ENCODE results near the gene SERPINB5.

Gene SERPINB5

DNA sequence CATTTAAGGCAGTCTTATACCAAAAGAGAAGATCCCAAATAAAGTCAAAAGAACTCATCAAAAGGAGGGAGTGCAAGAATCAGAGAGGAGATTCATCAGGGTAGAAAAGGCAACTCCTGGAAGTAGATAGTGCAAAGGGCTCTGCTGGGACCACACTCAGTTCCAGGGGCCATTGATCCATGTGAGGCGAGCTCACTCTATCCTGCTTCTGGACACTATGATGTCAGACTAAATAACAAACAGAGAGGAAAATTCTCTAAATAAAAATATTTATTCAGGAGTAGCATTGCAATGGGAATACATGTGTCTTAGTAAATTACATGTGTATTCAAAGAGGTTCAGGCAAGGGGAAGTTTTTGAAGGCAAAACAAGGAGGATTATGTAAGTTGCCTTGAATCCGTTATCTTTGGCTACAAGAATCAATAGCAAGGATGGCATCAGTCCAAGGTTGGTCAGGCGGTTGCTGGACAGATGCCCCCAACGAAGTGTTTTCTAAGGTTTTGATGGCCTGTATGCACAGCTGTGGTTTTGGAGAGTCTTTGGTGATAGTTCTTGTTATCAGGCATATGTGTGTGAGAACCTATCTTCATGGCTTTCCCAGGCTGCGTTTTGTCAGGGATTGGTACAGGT, 52.2 kb downstream of the SERPINB5 start:
- no peak for DNase-seq

DNA sequence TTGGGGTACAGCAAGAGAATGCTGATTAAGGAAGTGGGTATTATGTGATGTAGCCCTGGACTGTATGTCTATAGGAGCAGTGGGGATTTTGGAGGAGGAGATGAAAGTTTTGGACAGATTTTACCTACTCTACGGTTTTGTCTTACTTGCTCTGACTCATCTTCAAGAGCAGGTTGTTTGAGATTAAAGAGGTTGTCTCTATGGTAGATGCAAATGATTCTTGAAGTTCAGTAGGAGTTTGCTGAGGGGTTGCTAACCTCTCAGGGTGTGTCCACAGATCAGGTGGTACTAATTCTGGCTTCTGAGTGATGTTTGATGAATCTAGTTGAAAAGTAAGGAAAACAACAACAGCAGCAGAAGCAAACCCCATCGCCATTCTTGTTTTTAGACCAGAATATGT, 55.7 kb downstream of the SERPINB5 start:
- DNase-seq, result no peak

DNA sequence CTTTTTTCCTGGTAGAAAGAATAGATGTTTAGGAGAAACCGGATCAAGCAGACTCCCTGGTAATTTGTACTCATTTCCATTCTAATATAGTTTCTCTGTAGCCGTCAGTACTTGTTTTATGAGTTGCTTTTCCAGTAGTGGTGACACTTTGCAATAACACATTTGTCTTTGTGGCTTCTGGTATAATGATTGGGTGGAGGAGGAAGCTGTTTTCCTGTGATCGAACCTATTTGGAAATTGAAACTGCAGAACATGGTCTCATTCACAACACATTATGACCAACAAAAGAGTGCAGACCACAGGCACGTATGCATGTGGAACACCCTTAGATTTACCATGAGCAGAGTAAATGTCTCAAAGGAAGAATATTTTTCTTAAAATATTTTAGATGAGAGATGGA, 57.9 kb downstream of the SERPINB5 start:
- no peak for DNase-seq

DNA sequence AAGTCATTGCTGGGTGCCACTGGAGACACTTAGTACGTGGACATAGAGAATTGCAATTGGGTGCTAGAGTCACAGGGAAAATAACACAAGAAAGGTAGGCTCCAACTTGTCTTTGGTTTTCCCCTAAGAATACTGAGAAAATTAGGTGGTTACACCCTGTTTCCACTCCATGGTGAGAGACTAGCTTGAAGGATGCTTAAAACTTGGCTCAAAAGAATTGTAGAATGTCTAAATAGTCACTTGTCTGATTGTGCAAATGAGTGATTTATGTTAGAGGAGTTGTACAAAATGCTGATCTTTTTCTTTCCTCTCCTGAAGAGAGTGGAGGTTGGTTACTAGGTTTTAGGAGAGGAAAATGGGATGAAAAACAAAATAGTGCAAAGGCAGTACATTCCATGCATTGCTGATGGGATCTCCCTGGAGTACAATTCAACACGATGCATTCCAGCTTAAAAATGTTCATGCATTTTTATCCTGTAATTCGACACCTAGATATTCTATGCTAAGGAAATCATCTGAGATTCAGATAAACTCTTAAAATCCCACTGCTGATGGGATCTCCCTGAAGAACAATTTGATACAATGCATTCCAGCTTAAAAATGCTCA, 63.2 kb downstream of the SERPINB5 start:
- no peak for DNase-seq

DNA sequence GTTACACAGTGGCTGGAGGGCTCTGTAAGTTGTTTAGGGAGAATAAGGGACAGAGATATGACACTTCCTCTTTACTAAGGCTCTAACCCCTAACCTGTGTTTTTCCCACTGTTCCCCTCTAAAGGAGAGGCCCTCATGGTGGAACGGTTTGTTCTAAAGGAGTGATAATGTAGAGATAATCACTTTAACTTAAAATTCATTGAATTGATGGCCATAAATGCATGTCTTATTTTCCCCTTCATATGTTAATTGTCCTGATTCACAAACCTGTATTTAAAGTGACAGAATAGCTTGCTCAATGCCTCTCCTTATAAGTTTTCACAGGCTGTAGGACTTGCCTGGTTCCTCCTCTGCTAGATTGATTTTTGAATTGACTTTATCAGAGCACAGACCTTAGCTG, 65.3 kb downstream of the SERPINB5 start, which contains the start of gene SERPINB12:
Gene SERPINB12 (plus strand): TSS at position 301 of the 400 bp plus-strand sequence. CDS start 13,791 bp downstream, outside the sequence.
- DNase-seq, result no peak

DNA sequence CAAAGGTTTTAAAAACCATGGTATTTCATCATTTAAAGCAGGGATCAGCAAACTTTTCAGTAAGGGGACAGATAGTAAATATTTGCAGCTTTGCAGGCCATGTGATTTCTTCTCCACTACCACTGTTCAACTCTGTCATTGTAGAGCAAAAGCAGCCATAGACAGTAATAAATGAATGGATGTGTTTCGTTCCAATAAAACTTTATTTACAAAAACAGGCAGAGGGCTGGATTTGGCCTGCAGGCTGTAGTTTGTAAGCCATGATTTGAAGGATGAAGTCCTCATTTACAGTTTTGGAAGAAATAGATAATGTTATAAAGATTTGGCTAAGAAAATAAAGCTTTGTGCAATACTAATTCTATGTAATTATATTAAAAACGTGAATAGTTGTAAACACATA, 67.3 kb downstream of the SERPINB5 start:
- no peak for DNase-seq

DNA sequence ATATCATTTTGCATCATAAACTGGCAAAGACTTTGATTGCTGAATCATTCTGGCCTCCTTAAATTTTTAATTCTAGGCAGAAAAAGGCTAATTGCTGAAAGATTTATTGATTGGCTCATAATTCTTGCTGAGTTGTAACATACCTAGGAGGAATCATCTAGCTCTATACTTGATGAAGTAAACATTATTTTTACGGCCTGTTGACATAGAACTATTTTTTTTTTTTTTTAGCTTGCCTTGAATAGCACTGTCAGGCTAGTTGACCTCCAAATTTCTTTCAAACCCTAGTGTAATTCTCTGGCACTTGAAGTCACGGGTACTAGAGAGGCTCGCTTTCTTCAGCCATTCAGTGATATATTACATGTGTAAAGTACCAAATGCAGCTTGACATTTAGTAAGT, 68.2 kb downstream of the SERPINB5 start:
- no peak for DNase-seq

DNA sequence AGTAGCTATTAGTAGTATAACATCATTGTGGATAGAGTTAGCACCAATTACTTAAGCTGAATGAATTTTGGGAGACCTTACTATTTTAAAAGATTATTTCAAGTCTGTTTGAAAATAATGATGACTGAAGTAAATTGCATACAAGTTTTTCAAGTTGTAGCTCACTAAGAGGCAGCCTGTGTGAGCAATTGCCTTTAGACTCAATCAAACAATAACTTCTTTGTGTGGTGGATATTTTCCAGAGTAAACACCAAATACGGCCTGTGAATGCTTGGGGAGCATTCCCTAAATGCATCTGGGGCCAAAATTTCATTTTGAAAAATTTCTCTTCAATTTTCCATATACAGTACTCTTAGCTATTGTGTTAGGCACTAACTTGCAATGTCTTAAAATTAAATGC, 73.3 kb downstream of the SERPINB5 start:
- DNase-seq, result no peak

DNA sequence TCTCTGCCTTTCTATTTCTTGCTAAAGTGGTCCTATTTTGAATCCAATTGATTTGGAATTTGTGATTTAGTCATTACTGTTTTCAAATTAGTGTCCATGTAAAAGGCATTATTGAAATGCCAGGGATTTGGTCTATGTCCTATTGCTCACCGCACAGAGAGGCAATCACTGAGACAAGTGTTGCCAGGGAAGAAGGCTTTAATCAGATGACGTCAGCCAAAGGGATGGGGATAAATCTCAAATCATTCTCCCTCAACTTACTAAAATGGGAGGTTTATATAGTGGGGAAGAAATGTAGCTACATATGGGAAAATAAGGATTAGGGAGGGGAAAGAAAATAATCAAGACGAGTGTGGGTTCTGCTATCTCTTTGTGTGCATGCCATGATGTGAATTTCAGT, 75.0 kb downstream of the SERPINB5 start:
- DNase-seq, result no peak

DNA sequence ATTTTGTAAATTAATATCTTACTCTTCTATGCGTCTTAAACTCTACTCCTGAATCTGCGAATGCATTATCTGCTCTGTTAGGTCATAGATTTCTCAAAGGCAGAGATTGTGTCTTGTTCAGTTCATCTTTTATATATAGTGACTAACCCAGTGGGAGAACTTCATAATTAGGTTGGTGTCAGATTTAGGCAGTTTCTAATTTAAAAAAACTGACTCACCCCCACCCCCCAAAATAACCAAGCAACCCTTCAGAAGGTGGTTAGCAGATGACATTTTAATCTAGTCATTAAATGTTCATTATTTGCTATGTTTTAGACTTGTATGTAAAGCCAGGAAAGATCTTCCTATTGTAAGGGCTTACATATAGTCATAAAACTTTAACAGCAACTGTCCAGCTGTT, 75.8 kb downstream of the SERPINB5 start:
- no peak for DNase-seq

DNA sequence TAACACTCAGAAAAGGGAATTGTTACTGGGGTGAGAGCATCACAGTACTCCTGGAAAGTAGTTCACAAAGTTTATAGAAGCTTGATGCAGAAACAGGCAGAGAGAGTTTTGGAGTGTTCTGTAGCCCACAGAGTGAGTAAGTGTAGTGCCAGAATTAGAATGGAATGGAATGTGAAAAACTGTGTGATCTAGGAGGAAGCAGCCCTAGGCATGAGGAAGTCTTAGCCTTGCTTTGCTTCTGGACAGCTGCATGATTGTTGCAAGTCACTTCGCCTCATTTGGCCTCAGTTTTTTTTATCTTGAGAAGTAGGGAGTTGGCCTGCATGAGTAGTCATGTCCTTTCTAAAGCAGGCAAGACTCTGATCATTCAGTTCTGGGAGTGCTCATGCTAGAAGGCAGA, 76.3 kb downstream of the SERPINB5 start:
- DNase-seq, result no peak
